Colonic mucosa (tissue), 4 donors: ENCODE measurements around the gene ATG7. TPM values are rescaled to one million over a fixed set of nuclear protein-coding genes. Genes with fewer than 3 reads are reported as not detected.

Experiments
- DNase-seq: peaks from one replicate; pipeline ENCODE4 v3.0.0-alpha.2; 2020
- H3K27ac ChIP-seq: fragments of 200-600 bp; one replicate; pipeline ENCODE4 v1.8.0; 2021
- H3K27me3 ChIP-seq: fragments of 200-600 bp; one replicate; pipeline ENCODE4 v1.8.0; 2021
- H3K36me3 ChIP-seq: fragments of 200-600 bp; one replicate; pipeline ENCODE4 v1.8.0; 2021
- H3K4me1 ChIP-seq: fragments of 200-600 bp; one replicate; pipeline ENCODE4 v1.8.0; 2021; ENCODE audit warnings: mild to moderate bottlenecking
- H3K4me3 ChIP-seq: fragments of 200-600 bp; one replicate; pipeline ENCODE4 v1.8.0; 2021
- H3K9ac ChIP-seq, 2 donors: one replicate each; pipeline ENCODE4 v1.7.0; 2013; ENCODE audit warnings: control low read depth in 2 of 2, low read depth in 2 of 2, low read length in 2 of 2
- H3K9me3 ChIP-seq: fragments of 200-600 bp; one replicate; pipeline ENCODE4 v1.8.0; 2021
- intact Hi-C: fragments of 100-400 bp; cut with DNase I; formaldehyde crosslinking; loops from one replicate; pipeline ENCODE4 v1.14.1; 2022
- total RNA-seq, 2 donors: library from RNA; stranded (reverse); fragmentation: NEBNext Ultra II Directional in 1 of 2; extraction: Animal tissue kit (Norgen Biotek cat#: 25700) in 1 of 2; gene quantifications; one replicate each; pipeline ENCODE4 v1.2.1, GENCODE V29; 2021
- TF ChIP-seq, protein P1 (sequence below): fragments of 200-600 bp; IDR thresholded peaks from one replicate; pipeline ENCODE4 v1.8.0; 2022; ENCODE audit warnings: antibody characterized with exemption, mild to moderate bottlenecking
- donor health status: healthy.
- donor health status: DM: no; HTN: no; CAD: no.
- donor health status: DM: no; HTN: no; CAD: no.

ATG7 gene
- total RNA-seq, 2 donors from 2014 or later: 31.9 to 32.0 TPM

GRCh38 chr3:11306817-11307589, 34.8 kb downstream of the ATG7 start:
- Histone ChIP-seq H3K9ac (no peak overlapping the region), H3K4me1 (no peaks in the 10 kb centered on the region), H3K4me3 (no peak overlapping the region), H3K27me3 (no peaks in the 10 kb centered on the region), H3K27ac (no peak overlapping the region), H3K9me3 (no peaks in the 10 kb centered on the region), H3K36me3 (peaks cover 6% of the 10 kb centered on the region)
- no peak for DNase-seq
- intact Hi-C loops: no loop called here
- TF ChIP-seq, protein P1, sequence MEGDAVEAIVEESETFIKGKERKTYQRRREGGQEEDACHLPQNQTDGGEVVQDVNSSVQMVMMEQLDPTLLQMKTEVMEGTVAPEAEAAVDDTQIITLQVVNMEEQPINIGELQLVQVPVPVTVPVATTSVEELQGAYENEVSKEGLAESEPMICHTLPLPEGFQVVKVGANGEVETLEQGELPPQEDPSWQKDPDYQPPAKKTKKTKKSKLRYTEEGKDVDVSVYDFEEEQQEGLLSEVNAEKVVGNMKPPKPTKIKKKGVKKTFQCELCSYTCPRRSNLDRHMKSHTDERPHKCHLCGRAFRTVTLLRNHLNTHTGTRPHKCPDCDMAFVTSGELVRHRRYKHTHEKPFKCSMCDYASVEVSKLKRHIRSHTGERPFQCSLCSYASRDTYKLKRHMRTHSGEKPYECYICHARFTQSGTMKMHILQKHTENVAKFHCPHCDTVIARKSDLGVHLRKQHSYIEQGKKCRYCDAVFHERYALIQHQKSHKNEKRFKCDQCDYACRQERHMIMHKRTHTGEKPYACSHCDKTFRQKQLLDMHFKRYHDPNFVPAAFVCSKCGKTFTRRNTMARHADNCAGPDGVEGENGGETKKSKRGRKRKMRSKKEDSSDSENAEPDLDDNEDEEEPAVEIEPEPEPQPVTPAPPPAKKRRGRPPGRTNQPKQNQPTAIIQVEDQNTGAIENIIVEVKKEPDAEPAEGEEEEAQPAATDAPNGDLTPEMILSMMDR: no peak

DNA sequence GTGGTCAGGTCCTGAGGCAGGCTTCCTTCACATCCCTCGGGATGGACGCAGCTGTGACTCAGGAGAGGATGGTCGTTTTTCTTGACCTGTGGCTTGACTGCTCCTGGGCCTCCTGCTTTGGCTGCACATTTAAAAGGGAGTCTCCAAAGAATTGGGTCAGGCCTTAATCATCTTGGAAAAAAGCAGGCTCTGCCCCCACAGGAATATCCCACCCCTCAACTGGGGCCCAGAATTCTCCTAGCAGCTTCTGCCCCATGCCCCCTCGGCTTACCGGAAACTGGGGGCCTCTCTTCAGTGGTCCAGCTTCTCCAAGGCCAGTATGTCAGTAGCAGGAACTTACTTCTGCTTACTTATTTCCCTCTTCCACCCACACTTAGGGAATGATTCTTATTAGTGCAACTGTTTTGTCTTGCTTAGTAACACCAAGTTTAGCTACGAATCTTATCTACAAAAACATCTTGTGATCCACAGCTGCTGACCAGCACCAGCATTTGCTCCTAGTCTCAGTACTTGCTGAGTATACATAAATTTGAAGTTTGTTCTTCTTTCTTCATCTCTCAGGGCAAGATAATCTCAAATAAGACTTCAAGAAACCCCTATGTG, 35.7 kb downstream of the ATG7 start:
- TF ChIP-seq, protein P1: no peak
- intact Hi-C loops: no loop called here
- no peak overlapping the region for H3K4me3 ChIP-seq
- no peak for DNase-seq
- no peaks in the 10 kb centered on the region for H3K27me3 ChIP-seq
- H3K4me1 ChIP-seq: no peaks in the 10 kb centered on the region
- no peak overlapping the region for H3K27ac ChIP-seq
- no peaks in the 10 kb centered on the region for H3K9me3 ChIP-seq
- no peak overlapping the region for H3K9ac ChIP-seq
- peaks cover 6% of the 10 kb centered on the region for H3K36me3 ChIP-seq

DNA sequence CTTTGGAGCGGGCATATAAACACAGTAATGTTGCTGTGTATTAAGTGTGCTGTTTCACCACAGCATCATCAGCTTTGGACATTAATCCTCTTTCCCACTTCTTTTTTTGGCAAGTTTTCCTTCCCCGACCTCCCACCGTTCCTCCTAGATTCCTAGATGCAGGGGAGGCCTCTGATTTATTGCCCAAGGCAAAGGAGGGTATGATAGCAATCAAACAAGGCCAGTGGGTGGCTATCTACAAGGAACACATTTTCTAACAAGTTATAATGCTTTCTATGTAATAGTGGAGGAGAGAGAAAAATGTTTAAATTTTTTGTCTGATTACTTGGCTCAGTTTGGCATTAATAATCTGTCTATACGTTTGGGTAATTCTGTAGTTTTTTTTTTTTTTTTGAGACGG, 38.1 kb downstream of the ATG7 start:
- Histone ChIP-seq H3K9ac (no peak overlapping the region), H3K36me3 (peaks cover 6% of the 10 kb centered on the region), H3K27ac (no peak overlapping the region), H3K27me3 (no peaks in the 10 kb centered on the region), H3K4me1 (no peaks in the 10 kb centered on the region), H3K4me3 (no peak overlapping the region), H3K9me3 (no peaks in the 10 kb centered on the region)
- TF ChIP-seq, protein P1: no peak
- DNase-seq: no peak
- intact Hi-C loops: no loop called here

- TF ChIP-seq, protein P1: no peak
- DNase-seq: no peak
- no peaks in the 10 kb centered on the region for H3K4me1 ChIP-seq
- peaks cover 11% of the 10 kb centered on the region for H3K36me3 ChIP-seq
- no peak overlapping the region for H3K4me3 ChIP-seq
- no peak overlapping the region for H3K9ac ChIP-seq
- H3K27me3 ChIP-seq: no peaks in the 10 kb centered on the region
- H3K27ac ChIP-seq: no peak overlapping the region
- H3K9me3 ChIP-seq: no peaks in the 10 kb centered on the region
- intact Hi-C loops: no loop called here
These were observed 40.0 kb downstream of the ATG7 start for GRCh38 chr3:11312166-11312565.

DNA sequence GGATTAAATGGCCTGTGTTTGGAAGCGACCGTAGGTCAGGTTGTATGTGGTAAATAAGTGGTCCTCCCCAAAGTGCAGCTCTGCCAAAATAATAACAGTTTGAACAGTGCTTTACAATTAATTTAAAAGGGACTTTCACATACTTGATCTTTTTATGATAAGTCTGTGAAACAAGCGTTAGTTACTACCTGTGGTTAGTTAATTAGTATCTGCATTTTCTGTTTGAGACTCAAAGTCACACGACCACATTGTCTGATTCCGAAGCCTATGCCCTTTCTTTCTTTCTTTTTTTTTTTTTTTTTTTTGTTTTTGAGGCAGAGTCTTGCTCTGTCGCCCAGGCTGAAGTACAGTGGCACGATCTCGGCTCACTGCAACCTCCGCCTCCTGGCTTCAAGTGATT, 45.1 kb downstream of the ATG7 start:
- intact Hi-C loops: no loop called here
- TF ChIP-seq, protein P1: no peak
- Histone ChIP-seq H3K27me3 (no peaks in the 10 kb centered on the region), H3K27ac (no peak overlapping the region), H3K9me3 (no peaks in the 10 kb centered on the region), H3K4me3 (no peak overlapping the region), H3K4me1 (no peaks in the 10 kb centered on the region), H3K36me3 (peaks cover 10% of the 10 kb centered on the region), H3K9ac (no peak overlapping the region)
- DNase-seq: no peak
